PC-9 (cell line): Measurements from ENCODE around the gene AHRR.

ENCODE experiments used
- CTCF ChIP-seq: fragments of 200-600 bp; sonication (generic); conservative IDR thresholded peaks from 2 replicates; pipeline ENCODE4 v1.6.1; 2017; ENCODE audit warnings: mixed run types, antibody characterized with exemption, mild to moderate bottlenecking, moderate library complexity
- EZH2 ChIP-seq: fragments of 200-600 bp; sonication (generic); IDR thresholded peaks from 2 replicates; pipeline ENCODE4 v1.8.0; 2017; ENCODE audit warnings: antibody characterized with exemption, low read depth

- no peak for TF ChIP-seq CTCF
- TF ChIP-seq EZH2: no peak
These were observed 35.4 kb upstream of the AHRR start for GRCh38 chr5:285991-286557.
